ENCODE results near the gene SLC25A14. TPM values are rescaled to one million over a fixed set of nuclear protein-coding genes. Genes with fewer than 3 reads are reported as not detected.

The SLC25A14 gene, protein sequence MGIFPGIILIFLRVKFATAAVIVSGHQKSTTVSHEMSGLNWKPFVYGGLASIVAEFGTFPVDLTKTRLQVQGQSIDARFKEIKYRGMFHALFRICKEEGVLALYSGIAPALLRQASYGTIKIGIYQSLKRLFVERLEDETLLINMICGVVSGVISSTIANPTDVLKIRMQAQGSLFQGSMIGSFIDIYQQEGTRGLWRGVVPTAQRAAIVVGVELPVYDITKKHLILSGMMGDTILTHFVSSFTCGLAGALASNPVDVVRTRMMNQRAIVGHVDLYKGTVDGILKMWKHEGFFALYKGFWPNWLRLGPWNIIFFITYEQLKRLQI
- total RNA-seq (10 to 100 TPM in 5 of 7 donors, 1 to 10 TPM in 2; 7.7 to 15.6 (median 11.5) TPM), polyA plus RNA-seq (10 to 100 TPM; 10.8 to 19.7 (median 14.2) TPM)
- long read RNA-seq, donor 1, partial matches to known transcripts = 0 of 2 reads
- long read RNA-seq, donor 1, other reads (novel, unspliced or antisense) = 0 of 2 reads
- long read RNA-seq, donor 2, partial matches to known transcripts = 0 of 2 reads
- long read RNA-seq, donor 2, other reads (novel, unspliced or antisense) = 0 of 2 reads

DNA sequence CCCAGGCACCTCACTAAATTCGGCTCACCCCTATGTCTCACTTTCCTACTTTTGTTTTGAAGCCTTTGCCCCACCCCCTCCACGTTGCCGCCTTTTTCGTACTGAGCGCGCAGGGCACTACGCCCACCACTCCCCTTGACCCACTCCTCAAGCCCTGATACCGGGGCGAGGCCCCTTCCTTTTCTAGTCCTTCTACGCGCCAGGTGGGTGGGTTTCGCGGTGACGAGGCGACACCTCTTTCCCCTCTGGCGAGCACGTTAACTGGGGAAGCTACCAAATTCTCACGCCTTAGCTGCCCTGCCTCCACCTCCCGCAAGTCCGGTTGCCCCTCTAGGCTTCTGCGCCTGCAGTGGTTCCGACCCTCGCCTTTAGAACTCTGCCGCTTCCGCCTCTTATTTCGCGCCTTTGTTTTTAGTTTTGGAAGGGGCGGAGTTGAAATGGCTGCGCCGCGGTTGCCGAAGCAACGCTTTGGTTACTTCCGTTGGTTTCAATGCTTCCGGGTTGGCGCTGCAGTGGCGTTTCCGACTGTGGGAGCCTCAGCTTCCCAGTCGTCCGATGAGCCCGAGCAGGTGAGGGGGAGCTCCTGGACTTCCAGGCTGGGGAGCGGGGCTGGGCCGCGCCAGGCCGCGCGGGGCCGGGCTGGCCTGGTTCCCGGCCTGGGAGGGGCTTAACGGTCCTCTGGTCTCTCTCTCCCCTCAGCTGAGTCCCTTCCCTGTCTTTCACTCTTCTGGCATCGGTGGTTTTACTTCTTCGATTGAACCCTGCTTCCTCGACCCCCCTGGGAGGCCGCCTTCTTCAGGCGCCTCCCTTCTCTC is at the start of gene SLC25A14:
TSS of gene SLC25A14 (plus strand) at position 512 of the 815 bp plus-strand sequence. CDS start 360 bp downstream, outside the sequence.
- Histone ChIP-seq H3K36me3 (no peaks in the 10 kb centered on the region), H3K4me1 (peaks cover 0 to 13% (median 7%) of the 10 kb centered on the region in 6 donors), H3K27ac (peak within 1 kb of the TSS in 5 of 8 donors; percentile 33 to 80 (median 60)), H3K9me3 (no peaks in the 10 kb centered on the region), H3K27me3 (replicated peaks in 1 of 7) (no peaks in the 10 kb centered on the region), H3K4me3 (peak within 1 kb of the TSS; percentile 44 to 79 (median 66))
- DNase-seq = peak; percentile 90
- TF ChIP-seq CTCF (IDR thresholded peaks at IDR 0.05 in 8 of 11, conservative IDR thresholded peaks at IDR 0.05 in 3 of 11) = no peak
- no peak for TF ChIP-seq POLR2A (IDR thresholded peaks at IDR 0.05)
- TF ChIP-seq POLR2AphosphoS5 (IDR thresholded peaks at IDR 0.05) = peak; percentile 62 to 78 (median 71)
- intact Hi-C loops (cut with DNase I; ENCODE audit: low total_unique reads) = loop anchor here (5.0 kb wide), 1 partner anchor 177 kb away; no protein-coding TSS in a partner anchor
- 0 to 51% (median 0%) methylated on average over 26 to 55 of the region's 55 CpGs for WGBS, 5 donors

DNA sequence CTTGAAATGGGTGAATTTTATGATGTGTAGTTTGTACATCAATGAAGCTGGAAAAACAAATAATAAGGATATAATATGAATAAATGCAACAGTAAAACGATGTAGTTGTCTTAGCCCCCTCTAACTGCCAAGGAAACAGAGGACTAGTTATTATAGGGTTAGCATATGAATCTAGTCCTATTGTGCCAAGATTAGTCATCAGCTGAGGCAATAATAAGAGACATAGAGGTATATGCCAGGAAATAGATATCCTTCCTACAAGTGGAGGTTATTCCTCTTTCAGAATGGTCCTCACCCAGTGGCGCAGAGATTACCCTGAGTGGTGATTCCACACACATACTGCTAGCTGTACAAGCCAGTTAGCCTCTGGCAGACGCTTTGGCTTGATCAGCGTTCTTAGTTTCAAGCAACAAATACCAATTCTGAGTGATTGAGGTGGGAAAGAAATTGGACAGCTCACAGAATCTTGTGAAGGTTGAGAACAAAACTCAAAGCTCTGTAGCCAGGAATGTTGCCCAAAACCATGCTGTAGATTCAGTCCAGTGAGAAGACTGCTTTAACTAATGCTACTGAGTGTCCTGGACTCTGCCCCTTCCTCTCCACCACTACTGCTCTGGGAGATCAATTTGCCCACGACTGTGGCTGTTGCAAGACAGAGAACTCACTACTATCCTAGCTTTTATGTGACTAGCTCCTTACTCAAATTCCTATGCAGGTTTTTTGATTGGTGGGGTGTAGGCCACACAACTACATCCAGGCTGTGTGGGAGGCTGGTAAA is 44.0 kb upstream of the SLC25A14 start:
- intact Hi-C loops (cut with DNase I; ENCODE audit: low total_unique reads) = no loop called here
- H3K9me3 ChIP-seq = peaks cover 0 to 7% (median 0%) of the 10 kb centered on the region in 8 donors
- no peak overlapping the region for H3K4me3 ChIP-seq
- WGBS, 5 donors = 62 to 90% (median 79%) methylated on average over 5 of the region's 5 CpGs
- H3K36me3 ChIP-seq = no peaks in the 10 kb centered on the region
- H3K27me3 ChIP-seq (replicated peaks in 1 of 7) = peaks cover 0 to 8% (median 0%) of the 10 kb centered on the region in 7 donors
- no peak for TF ChIP-seq CTCF (IDR thresholded peaks at IDR 0.05 in 8 of 11, conservative IDR thresholded peaks at IDR 0.05 in 3 of 11)
- no peak for TF ChIP-seq POLR2A (IDR thresholded peaks at IDR 0.05)
- TF ChIP-seq POLR2AphosphoS5 (IDR thresholded peaks at IDR 0.05) = no peak
- no peaks in the 10 kb centered on the region for H3K4me1 ChIP-seq
- no peak for DNase-seq
- no peak overlapping the region for H3K27ac ChIP-seq

DNA sequence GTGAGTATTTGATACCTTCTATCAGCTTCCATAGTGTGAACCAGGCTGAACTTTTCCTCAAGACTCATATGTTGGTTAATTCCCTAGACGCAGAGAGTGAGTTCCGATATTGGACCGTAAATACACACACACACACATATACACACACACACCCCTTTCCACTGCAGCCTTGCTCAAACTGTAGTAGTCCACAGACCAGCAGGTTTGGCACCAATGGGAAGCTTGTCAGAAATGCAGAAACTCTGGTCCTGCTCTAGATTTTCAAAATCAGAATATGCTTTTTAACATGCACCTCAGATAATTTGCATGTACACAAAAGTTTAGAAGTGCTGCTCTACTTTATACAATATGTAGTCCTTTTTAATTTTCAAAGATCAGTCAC is 43.4 kb upstream of the SLC25A14 start:
- TF ChIP-seq CTCF (IDR thresholded peaks at IDR 0.05 in 8 of 11, conservative IDR thresholded peaks at IDR 0.05 in 3 of 11) (no peak), POLR2AphosphoS5 (IDR thresholded peaks at IDR 0.05) (no peak), POLR2A (IDR thresholded peaks at IDR 0.05) (no peak)
- intact Hi-C loops (cut with DNase I; ENCODE audit: low total_unique reads) = no loop called here
- H3K27me3 ChIP-seq (replicated peaks in 1 of 7) = peaks cover 0 to 8% (median 0%) of the 10 kb centered on the region in 7 donors
- 87 to 100% (median 96%) methylated on average over 3 of the region's 3 CpGs for WGBS, 5 donors
- H3K4me1 ChIP-seq = no peaks in the 10 kb centered on the region
- no peaks in the 10 kb centered on the region for H3K36me3 ChIP-seq
- DNase-seq = no peak
- H3K4me3 ChIP-seq = no peak overlapping the region
- no peak overlapping the region for H3K27ac ChIP-seq
- H3K9me3 ChIP-seq = peaks cover 0 to 8% (median 0%) of the 10 kb centered on the region in 8 donors
